ENCODE data around the gene ABL1.
A peak's percentile ranks its signal among the peaks of the same experiment; 100 is the strongest.
"Not testable (repeated sequence)": the region's sequence is repeated elsewhere in the genome, so short reads cannot be mapped to it uniquely, and the experiment has no call there.

Gene ABL1

DNA sequence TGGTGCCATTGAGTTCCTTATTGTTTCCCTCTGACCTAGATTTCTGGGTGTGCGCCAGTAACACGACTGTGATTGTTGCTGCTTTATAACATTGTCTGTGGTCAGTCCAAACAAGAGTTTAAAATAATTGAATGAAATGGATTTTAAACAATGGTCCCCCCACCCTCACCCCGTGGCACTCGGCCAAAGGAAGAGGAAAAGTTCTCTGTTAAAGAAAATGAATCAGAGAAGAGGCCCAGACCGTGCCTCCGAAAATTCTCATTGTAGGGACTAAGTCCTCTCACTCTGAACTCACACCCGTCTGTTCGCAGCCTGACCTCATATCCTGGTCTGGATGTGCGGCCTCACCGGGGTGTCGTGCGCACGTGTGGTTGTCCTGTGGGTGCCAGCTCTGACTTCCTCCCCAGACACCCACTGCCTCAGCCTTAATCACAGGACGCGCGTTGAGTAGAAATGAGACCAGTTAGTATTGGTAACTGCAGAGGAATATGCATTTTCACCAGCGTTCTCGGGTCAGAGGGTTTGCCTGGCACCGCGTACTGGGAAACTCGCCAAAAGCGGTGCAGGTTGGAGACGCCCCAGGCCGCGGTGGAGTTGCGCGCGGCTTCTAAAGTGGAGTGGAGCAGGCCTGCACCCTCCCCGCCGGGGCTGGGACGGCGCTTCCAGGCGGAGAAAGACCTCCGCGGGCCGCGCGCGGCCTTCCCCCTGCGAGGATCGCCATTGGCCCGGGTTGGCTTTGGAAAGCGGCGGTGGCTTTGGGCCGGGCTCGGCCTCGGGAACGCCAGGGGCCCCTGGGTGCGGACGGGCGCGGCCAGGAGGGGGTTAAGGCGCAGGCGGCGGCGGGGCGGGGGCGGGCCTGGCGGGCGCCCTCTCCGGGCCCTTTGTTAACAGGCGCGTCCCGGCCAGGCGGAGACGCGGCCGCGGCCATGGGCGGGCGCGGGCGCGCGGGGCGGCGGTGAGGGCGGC is at the start of gene ABL1:
Gene ABL1, plus strand, starts transcription at position 884 of the 966 bp plus-strand sequence. CDS start 193 bp downstream, outside the sequence.
- DNase-seq: peak; percentile 37

GRCh38 chr9:130785940-130786508 is 49.0 kb upstream of the ABL1 start:
- DNase-seq: no peak

DNA sequence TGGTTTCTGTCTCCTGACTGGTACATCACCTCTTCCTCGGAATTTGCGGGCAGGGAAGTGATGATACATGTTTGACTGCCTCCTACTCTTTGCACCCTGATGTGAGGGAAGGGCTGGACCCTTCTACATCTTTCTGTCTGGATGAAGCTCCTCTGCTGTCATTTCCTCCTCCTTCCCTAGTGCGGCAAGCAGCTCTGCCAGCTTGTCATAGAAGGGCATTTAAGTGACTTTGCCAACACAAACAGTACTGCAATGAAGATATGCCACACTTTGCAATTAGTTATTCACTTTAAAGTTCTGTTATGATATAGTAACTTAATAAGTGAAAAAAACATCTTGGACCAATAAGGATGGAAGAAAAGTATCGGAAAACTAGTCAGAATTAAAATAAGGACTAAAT is 48.5 kb upstream of the ABL1 start:
- no peak for DNase-seq

DNA sequence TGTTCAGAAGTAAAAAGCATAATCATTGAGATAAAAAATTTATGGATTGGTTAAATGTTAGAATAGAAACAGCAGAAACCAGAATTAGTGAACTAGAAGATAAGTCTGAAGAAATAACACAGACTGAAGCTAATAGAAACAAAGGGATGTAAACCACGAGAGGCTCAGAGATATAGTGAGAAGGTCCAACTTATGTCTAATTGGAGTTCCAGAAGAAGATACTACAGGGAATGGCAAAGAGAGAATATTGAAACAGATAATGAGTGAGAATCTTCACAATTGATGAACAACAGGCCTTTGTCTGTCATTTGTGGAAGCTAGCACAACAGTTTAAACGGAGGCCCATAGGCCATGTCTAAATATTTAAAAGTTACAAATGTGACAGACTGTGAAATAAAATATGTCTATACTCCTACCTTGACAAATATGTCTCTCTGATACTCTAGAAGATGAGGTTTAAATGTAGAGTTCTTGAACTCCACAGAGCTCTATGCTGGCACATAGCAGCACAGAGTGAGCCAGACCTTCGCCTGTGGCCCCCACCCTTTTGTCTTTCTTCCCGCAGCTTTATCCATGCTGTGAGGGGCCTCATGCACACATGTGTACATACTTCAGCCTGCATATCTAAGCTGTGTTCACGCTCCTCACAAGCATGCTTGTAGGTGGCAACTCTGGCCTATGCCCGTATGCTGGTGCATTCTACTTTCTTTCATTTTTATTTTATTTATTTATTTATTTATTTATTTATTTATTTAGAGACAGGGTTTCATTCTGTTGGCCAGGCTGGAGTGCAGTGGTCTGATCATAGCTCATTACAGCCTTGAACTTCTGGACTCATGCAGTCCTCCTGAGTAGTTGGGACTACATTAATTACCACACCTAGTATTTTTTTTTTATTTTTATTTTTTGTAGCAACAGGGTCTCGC is 45.0 kb upstream of the ABL1 start:
- no peak for DNase-seq

- no peak for DNase-seq
These were observed 43.7 kb upstream of the ABL1 start for GRCh38 chr9:130791303-130791894.

GRCh38 chr9:130793589-130793988 is 41.5 kb upstream of the ABL1 start:
- DNase-seq: no peak

DNA sequence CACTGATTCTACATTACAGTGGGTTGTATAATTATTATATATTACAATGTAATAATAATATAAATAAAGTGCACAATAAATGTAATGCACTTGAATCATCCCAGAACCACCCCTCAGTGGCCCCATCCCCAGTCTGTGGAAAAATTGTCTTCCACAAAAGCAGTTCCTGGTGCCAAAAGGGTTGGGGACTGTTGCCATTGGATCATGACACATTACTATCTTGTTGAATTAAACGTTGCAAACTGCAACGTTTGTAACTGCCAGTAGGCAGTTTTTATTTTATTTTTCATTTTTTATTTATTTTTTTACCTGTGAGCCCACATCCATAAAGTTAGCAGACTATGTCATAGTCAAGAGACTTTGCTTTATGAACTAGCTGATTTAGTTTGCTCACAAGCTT is 41.0 kb upstream of the ABL1 start:
- DNase-seq: not testable (repeated sequence)

DNA sequence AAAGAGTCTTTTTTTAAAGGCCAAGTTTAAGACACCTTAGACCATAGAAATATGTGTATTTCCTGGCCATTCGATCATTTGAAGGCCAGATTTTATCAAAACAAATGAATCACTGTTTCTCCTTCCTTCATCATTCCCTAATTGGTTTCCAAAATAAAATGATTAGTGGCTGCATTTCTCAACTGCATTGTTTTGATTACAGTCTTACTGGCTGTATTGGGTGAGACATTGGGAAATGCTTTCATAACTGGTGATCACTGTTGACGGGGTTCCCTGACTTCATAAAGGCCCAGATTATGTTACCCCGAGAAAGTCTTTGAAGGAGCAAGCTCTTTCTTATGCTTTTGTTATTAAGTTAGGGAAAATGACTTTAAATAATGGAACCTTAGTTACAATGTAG is 40.6 kb upstream of the ABL1 start:
- DNase-seq: not testable (repeated sequence)

GRCh38 chr9:130794923-130795495 is 40.0 kb upstream of the ABL1 start:
- DNase-seq: no peak

GRCh38 chr9:130803116-130803515 is 31.9 kb upstream of the ABL1 start:
- not testable (repeated sequence) for DNase-seq

- no peak for DNase-seq
These were observed 29.3 kb upstream of the ABL1 start for GRCh38 chr9:130805510-130806326.

- DNase-seq: no peak
These were observed 28.7 kb upstream of the ABL1 start for GRCh38 chr9:130806327-130806716.

DNA sequence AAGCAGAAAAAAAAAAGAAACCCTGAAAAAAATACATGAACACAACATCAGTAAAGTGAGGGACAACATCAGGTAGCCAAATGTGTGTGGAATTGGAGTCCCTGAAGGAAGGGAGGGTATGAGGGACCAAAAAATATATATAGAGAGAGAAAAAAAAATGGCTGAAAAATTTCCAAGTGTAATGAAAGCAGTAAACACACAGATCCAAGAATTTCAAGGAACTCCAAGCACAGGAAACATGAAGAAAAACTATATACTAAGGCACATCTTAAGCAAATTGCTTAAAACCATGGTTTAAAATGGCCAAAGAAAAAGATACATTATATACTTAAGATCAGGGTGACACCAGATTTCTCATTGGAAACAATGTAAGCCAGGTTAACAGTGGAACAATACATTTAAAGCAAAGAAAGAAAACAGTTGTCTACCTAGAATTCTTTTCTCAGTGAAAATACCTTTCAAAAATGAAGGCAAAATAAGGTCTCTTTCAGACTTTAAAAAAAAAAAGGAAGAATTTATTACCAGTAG is 24.4 kb upstream of the ABL1 start:
- DNase-seq: no peak

DNA sequence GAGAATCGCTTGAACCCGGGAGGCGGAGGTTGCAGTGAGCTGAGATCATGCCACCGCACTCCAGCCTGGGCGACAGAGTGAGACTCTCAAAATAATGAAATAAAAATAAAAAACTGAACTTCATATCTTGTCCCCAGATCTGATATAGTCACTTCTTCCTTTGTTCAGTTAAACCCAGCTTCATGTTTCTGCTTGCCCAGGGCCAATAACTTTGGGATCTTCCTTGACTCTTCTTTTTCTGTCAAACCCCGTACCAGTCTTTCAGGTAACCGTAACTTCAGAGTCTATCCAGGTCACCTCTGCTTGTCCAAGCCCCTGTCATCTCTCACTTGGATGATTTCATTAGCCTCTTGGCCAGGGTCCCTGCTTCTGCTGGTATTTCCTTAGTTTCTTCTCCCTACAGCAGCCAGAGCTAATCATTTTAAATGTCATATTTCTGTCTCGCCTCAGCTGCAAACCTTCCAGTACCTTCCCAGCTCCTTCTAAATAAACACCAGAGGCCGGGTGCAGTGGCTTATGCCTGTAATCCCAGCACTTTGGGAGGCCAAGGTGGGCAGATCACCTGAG is 19.7 kb upstream of the ABL1 start:
- no peak for DNase-seq

DNA sequence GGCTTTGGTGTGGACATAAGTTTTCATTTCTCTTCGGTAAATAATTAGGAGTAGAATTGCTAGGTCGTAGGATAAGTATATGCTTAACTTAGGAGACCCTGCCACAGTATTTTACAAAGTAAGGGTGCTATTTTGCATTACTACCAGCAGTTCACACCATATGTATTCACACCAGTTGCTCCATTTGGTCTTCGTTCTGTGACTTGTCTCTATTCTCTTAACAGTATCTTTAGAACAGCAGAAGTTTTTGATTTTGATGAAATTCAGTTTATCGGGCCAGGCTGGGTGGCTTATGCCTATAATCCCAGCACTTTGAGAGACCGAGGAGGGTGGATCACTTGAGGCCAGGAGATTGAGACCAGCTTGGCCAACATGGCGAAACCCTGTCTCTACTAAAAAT is 17.1 kb upstream of the ABL1 start:
- no peak for DNase-seq

DNA sequence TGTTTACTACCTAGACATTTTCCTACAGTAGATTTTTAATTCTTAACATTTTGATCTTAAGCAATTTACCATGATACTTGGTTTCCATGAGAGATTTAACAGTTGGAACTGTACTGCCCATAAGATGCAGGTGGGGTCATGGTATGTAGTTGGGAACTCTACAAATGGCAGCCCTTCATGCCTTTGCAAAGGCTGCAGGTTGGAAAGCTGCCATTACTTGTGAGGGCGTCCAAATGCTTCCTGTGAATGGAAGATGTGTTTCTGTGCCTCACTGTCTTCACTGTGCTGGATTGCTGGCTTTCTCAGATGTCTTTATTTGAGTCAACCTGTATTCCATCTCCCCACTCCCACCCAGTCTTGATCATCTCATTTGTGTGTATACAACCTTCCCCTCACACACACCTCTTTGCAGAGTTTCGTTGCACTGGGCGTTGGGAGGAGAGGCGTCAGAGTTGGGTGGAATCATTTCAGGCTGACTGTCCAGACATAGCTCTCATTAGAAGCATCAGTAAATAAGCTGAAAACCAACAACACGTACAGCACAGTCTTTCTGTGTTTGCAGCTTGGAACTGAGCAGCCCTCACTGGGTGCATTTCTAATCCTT is 14.8 kb upstream of the ABL1 start:
- DNase-seq: no peak

- DNase-seq: no peak
These were observed 11.6 kb upstream of the ABL1 start for GRCh38 chr9:130823435-130823834.

- DNase-seq: no peak
These were observed 11.0 kb upstream of the ABL1 start for GRCh38 chr9:130824079-130824478.

GRCh38 chr9:130824643-130825350 is 10.3 kb upstream of the ABL1 start:
- DNase-seq: no peak

DNA sequence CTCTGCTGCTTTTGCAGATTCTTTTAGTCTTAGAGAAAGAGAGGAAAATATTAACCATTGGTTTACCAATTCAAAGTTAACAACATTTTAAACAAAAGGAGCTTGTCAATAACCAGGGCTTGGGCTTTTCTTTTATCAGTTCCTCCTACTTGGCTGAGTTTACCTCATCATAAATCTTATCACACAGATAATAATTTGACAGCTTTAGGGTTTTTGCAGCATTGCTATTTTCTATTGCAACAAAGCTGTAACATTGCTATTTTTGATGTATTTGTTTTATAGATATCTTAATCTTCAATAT is 9.8 kb upstream of the ABL1 start:
- DNase-seq: no peak
